ENCODE measurements around the gene TBX4. TPM values are rescaled to one million over a fixed set of nuclear protein-coding genes. Genes with fewer than 3 reads are reported as not detected.
A peak's percentile ranks its signal among the peaks of the same experiment; 100 is the strongest.

The TBX4 gene
- total and polyA plus RNA-seq, 2 of the 13 experiments (the other 11 are each of a cell fraction or from before 2014, with no cell fraction given): 0.11 to 1.1 TPM

GRCh38 chr17:61414141-61414935 lies 37.9 kb upstream of the TBX4 start:
- intact Hi-C loops (cut with micrococcal nuclease; ENCODE audit: unreplicated experiment): loop anchor here (5.0 kb wide), 1 partner anchor 423 kb away; no protein-coding TSS in a partner anchor
- CTCF ChIA-PET (ENCODE audit: low intra/inter-chr PET ratio, low total read pairs): interaction anchor here (1.0 to 2.7 kb wide), 2 partner anchors 136 to 160 kb away, joined by 3 to 18 read pairs; no protein-coding TSS in a partner anchor
- Histone ChIP-seq H3K36me3 (replicated peaks in 1 of 2; ENCODE audit: control insufficient read depth in 1 of 2, insufficient read depth in 2 of 2, low read length in 2 of 2) (no peaks in the 10 kb centered on the region), H3K9ac (ENCODE audit: insufficient read depth, low read depth, low read length) (no peak overlapping the region), H3K4me1 (ENCODE audit: insufficient read depth, low read length) (peaks cover 66% of the 10 kb centered on the region), H3K27ac (ENCODE audit: extremely low read length, insufficient read depth, low read length) (no peak overlapping the region), H4K20me1 (ENCODE audit: insufficient read depth, low read length) (no peaks in the 10 kb centered on the region), H3K9me3 (ENCODE audit: low read length) (no peaks in the 10 kb centered on the region), H2AFZ (ENCODE audit: low read length) (no peak overlapping the region), H3K4me3 (replicated peaks in 1 of 3; ENCODE audit: insufficient read depth in 1 of 3, low read depth in 2 of 3, low read length in 3 of 3) (peak overlapping the region in 1 of 3 experiments; percentile 39; a peak in 1 of 6 replicates), H3K4me2 (ENCODE audit: low read depth, low read length) (peak overlapping the region; percentile 91), H3K79me2 (ENCODE audit: insufficient read depth, low read length) (no peaks in the 10 kb centered on the region), H3K27me3 (ENCODE audit: control insufficient read depth in 1 of 2, insufficient read depth in 2 of 2, low read length in 2 of 2) (no peaks in the 10 kb centered on the region)
- POLR2A ChIA-PET: interaction anchor here (0.6 to 2.2 kb wide), 3 partner anchors 14 to 1427 kb away, joined by 3 to 16 read pairs (median 6); partner anchors contain the start of gene TBX2
- peak; percentile 70 for FAIRE-seq
- WGBS (ENCODE audit: low lambda C conversion rate): 32% methylated on average over 15 of the region's 16 CpGs
- DNase-seq (ENCODE audit: low spot score): no peak
- no peak for ATAC-seq
- no TSS peak for BruUV-seq (replicated peaks)
- in situ Hi-C loops (cut with HindIII; ENCODE audit: extremely low pct_ligation_motif_present, low pct_unique_long_range_greater_than_20kb): loop anchor here (5.0 to 10.0 kb wide), 2 partner anchors 168 to 420 kb away; no protein-coding TSS in a partner anchor
- TF ChIP-seq ZNF280B (CRISPR knock-in tag; IDR thresholded peaks at IDR 0.05; ENCODE audit: borderline replicate concordance): no peak
- TF ChIP-seq MLXIP (CRISPR knock-in tag; IDR thresholded peaks at IDR 0.05; ENCODE audit: borderline replicate concordance): no peak
- TF ChIP-seq ZNF292 (CRISPR knock-in tag; IDR thresholded peaks at IDR 0.05; ENCODE audit: borderline replicate concordance, low read depth): no peak
- TF ChIP-seq HIC2 (CRISPR knock-in tag; IDR thresholded peaks at IDR 0.05; ENCODE audit: low read depth): no peak
- peak; percentile 54; the same call in 1 of the 2 replicates for TF ChIP-seq ZNF891 (CRISPR knock-in tag; IDR thresholded peaks at IDR 0.05)
- no peak for TF ChIP-seq TBP (CRISPR knock-in tag; IDR thresholded peaks at IDR 0.05)
- no peak for TF ChIP-seq ZFP82 (CRISPR knock-in tag; IDR thresholded peaks at IDR 0.05; ENCODE audit: borderline replicate concordance)
- TF ChIP-seq NR2F2 (IDR thresholded peaks at IDR 0.05; ENCODE audit: borderline replicate concordance, low read depth): no peak
- no peak for TF ChIP-seq TERF1 (CRISPR knock-in tag; IDR thresholded peaks at IDR 0.05)
- no peak for TF ChIP-seq BCLAF1 (IDR thresholded peaks at IDR 0.05)
- TF ChIP-seq ZNF34 (CRISPR knock-in tag; IDR thresholded peaks at IDR 0.05; ENCODE audit: borderline replicate concordance): no peak

Data from HepG2 (cell line).